ENCODE results near the gene KIRREL1.

The KIRREL1 gene

GRCh38 chr1:158037008-158037865 lies 43.8 kb downstream of the KIRREL1 start:
- no peak for DNase-seq

GRCh38 chr1:158037866-158038359 lies 44.5 kb downstream of the KIRREL1 start:
- DNase-seq: no peak

GRCh38 chr1:158038793-158039192 lies 45.3 kb downstream of the KIRREL1 start:
- no peak for DNase-seq

GRCh38 chr1:158039380-158039779 lies 45.9 kb downstream of the KIRREL1 start:
- DNase-seq: no peak

- no peak for DNase-seq
Measured at GRCh38 chr1:158040323-158040722, 46.9 kb downstream of the KIRREL1 start.

- no peak for DNase-seq
Measured at GRCh38 chr1:158043232-158043631, 49.8 kb downstream of the KIRREL1 start.

GRCh38 chr1:158045639-158046038 lies 52.2 kb downstream of the KIRREL1 start:
- no peak for DNase-seq

- DNase-seq: no peak
Measured at GRCh38 chr1:158046715-158047510, 53.5 kb downstream of the KIRREL1 start.

- no peak for DNase-seq
Measured at GRCh38 chr1:158048371-158049067, 55.1 kb downstream of the KIRREL1 start.

- DNase-seq: no peak
Measured at GRCh38 chr1:158049853-158050252, 56.4 kb downstream of the KIRREL1 start.

GRCh38 chr1:158053276-158053675 lies 59.8 kb downstream of the KIRREL1 start:
- no peak for DNase-seq

GRCh38 chr1:158054721-158055120 lies 61.3 kb downstream of the KIRREL1 start:
- DNase-seq: no peak

- no peak for DNase-seq
Measured at GRCh38 chr1:158055854-158056253, 62.4 kb downstream of the KIRREL1 start.

GRCh38 chr1:158056498-158056897 lies 63.1 kb downstream of the KIRREL1 start:
- DNase-seq: no peak

GRCh38 chr1:158058237-158058985 lies 65.0 kb downstream of the KIRREL1 start:
- DNase-seq: no peak

- DNase-seq: no peak
Measured at GRCh38 chr1:158059984-158060383, 66.5 kb downstream of the KIRREL1 start.

- no peak for DNase-seq
Measured at GRCh38 chr1:158062174-158062573, 68.7 kb downstream of the KIRREL1 start.

GRCh38 chr1:158067662-158068061 lies 74.2 kb downstream of the KIRREL1 start:
- DNase-seq: no peak

GRCh38 chr1:158068918-158069317 lies 75.5 kb downstream of the KIRREL1 start:
- no peak for DNase-seq

GRCh38 chr1:158071138-158071537 lies 77.7 kb downstream of the KIRREL1 start:
- DNase-seq: no peak

GRCh38 chr1:158075078-158075477 lies 81.6 kb downstream of the KIRREL1 start:
- no peak for DNase-seq

GRCh38 chr1:158076441-158076840 lies 83.0 kb downstream of the KIRREL1 start:
- no peak for DNase-seq

All from stimulated activated naive CD4-positive, alpha-beta T cell (primary cell).